Psoas muscle (tissue), 8 donors: Measurements from ENCODE around the gene TIMELESS. TPM values are rescaled to one million over a fixed set of nuclear protein-coding genes. Genes with fewer than 3 reads are reported as not detected.

Experiments used
- ATAC-seq, 4 donors: fragments of 200-7000 bp; cut with Tn5 transposase; one replicate each; pipeline ENCODE4 v1.9.1; 2020; ENCODE audit warnings: moderate library complexity in 3 of 4, mild to moderate bottlenecking in 2 of 4
- DNase-seq, 2 donors: peaks; one replicate each; pipeline ENCODE4 v3.0.0-alpha.2; 2020
- H3K27ac ChIP-seq: fragments of 200-600 bp; one replicate; pipeline ENCODE4 v1.8.0; 2022
- H3K27me3 ChIP-seq, 3 donors: fragments of 200-600 bp in 1 of 3; one replicate each; pipeline versions ENCODE4 v1.6.1 to v1.8.0; 2013 to 2022; ENCODE audit warnings: low read length in 2 of 3, mild to moderate bottlenecking in 2 of 3, moderate library complexity in 1 of 3; ENCODE audit not compliant: insufficient read depth in 3 of 3
- H3K36me3 ChIP-seq, 2 donors: fragments of 200-600 bp in 1 of 2; one replicate each; pipeline versions ENCODE4 v1.6.1 to v1.8.0; 2013 to 2022; ENCODE audit warnings: low read depth in 1 of 2, mild to moderate bottlenecking in 1 of 2, moderate library complexity in 1 of 2; ENCODE audit not compliant: insufficient read depth in 1 of 2
- H3K4me1 ChIP-seq: fragments of 200-600 bp; one replicate; pipeline ENCODE4 v1.8.0; 2022
- H3K4me3 ChIP-seq: fragments of 200-600 bp; one replicate; pipeline ENCODE4 v1.8.0; 2022; ENCODE audit warnings: mild to moderate bottlenecking
- H3K9me3 ChIP-seq: fragments of 200-600 bp; one replicate; pipeline ENCODE4 v1.8.0; 2022
- WGBS, 3 donors: extraction: QIAGEN DNeasy Blood & Tissue Kit; methylation state at CpG; one replicate each; pipeline versions ENCODE4 v1.1.6 to v1.1.7; 2013; 5-methylcytosine and 5-hydroxymethylcytosine counted together
- intact Hi-C, 2 donors: fragments of 100-400 bp; cut with DNase I; formaldehyde crosslinking; loops; one replicate each; pipeline versions ENCODE4 v1.11.0 to v1.14.2; 2022
- polyA plus RNA-seq, 3 donors: library from polyadenylated mRNA; stranded (reverse); fragments of 200-250 nt; gene quantifications; one replicate each; pipeline ENCODE4 v1.2.3, GENCODE V29; 2013
- total RNA-seq, 4 donors: library from RNA; stranded (reverse); fragmentation: NEBNext Ultra II Directional in 2 of 4; extraction: Animal tissue kit (Norgen Biotek cat#: 25700) in 2 of 4; gene quantifications; one replicate each; pipeline versions ENCODE4 v1.2.1 to v1.2.4, GENCODE V29; 2021 to 2023
- TF ChIP-seq, protein P1 (sequence below): fragments of 200-600 bp; IDR thresholded peaks from one replicate; pipeline ENCODE4 v1.8.0; 2022; ENCODE audit warnings: antibody characterized with exemption
- donor health status: healthy with polysubstance abuse.
- donor health status: DM: no; HTN: no; CAD: no; lungs with moderate emphysema.
- donor health status: Bipolar disorder and iron deficiency.
- donor health status: healthy.
- donor health status: DM: yes; HTN: yes; CAD: no.
- donor health status: DM: no; HTN: no; CAD: no.
- donor health status: DM: no; HTN: no; CAD: no.
- donor health status: DM: yes; HTN: yes; CAD: no.

Gene TIMELESS
- total and polyA plus RNA-seq, 7 donors: 2.8 to 5.2 (median 3.7) TPM

DNA sequence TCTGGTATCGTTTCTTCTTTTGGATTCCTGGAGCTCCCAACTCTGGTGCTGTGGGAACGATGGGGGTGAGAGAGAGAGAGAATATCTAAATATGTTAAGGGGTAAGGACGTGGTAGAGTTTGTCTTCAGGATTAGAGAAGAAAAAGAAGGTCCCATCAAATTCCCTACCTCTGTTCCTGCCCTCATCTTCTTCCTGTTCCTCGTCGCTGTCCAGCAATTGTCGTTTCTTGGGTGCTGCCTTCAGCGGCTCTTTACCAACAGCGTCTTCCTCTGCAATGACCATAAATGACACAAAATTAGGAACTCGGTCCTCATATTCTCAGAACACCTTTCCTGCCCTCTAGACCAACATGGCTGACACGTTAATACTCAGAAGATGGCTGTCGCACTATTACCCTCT, 31.5 kb downstream of the TIMELESS start:
- ATAC-seq (no peak), DNase-seq (no peak)
- Histone ChIP-seq H3K4me3 (no peak overlapping the region), H3K9me3 (no peaks in the 10 kb centered on the region), H3K27ac (no peak overlapping the region), H3K36me3 (peaks cover 2 to 9% of the 10 kb centered on the region in 2 donors), H3K27me3 (no peaks in the 10 kb centered on the region), H3K4me1 (no peaks in the 10 kb centered on the region)
- TF ChIP-seq, protein P1, sequence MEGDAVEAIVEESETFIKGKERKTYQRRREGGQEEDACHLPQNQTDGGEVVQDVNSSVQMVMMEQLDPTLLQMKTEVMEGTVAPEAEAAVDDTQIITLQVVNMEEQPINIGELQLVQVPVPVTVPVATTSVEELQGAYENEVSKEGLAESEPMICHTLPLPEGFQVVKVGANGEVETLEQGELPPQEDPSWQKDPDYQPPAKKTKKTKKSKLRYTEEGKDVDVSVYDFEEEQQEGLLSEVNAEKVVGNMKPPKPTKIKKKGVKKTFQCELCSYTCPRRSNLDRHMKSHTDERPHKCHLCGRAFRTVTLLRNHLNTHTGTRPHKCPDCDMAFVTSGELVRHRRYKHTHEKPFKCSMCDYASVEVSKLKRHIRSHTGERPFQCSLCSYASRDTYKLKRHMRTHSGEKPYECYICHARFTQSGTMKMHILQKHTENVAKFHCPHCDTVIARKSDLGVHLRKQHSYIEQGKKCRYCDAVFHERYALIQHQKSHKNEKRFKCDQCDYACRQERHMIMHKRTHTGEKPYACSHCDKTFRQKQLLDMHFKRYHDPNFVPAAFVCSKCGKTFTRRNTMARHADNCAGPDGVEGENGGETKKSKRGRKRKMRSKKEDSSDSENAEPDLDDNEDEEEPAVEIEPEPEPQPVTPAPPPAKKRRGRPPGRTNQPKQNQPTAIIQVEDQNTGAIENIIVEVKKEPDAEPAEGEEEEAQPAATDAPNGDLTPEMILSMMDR: no peak
- WGBS, 3 donors: 90 to 96% (median 96%) methylated on average over 11 of the region's 11 CpGs
- intact Hi-C loops: no loop called here

DNA sequence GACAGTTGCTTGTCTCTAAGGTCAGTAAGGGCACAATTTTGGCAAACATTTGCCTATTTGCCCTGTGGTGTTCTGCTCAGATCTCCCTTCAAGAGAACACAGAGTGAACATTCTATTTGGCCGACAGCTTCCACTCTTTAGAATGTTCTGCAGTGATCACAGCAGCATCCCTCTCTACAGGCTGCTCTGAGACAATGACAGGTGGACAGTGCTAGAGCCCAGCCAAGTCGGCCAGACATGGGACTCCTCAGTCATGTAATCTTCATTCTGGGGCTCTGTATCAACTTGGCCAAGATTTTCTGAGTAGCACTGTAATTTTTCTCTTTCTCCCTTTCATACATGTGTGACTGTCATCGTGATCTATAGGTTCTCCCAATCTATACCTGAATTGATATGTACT, 34.8 kb downstream of the TIMELESS start:
- DNase-seq (no peak), ATAC-seq (no peak)
- Histone ChIP-seq H3K27me3 (no peaks in the 10 kb centered on the region), H3K36me3 (peaks cover 0 to 2% of the 10 kb centered on the region in 2 donors), H3K9me3 (no peaks in the 10 kb centered on the region), H3K27ac (no peak overlapping the region), H3K4me3 (no peak overlapping the region), H3K4me1 (no peaks in the 10 kb centered on the region)
- WGBS, 3 donors: 65 to 69% (median 69%) methylated on average over 3 of the region's 3 CpGs
- TF ChIP-seq, protein P1: no peak
- intact Hi-C loops: no loop called here

DNA sequence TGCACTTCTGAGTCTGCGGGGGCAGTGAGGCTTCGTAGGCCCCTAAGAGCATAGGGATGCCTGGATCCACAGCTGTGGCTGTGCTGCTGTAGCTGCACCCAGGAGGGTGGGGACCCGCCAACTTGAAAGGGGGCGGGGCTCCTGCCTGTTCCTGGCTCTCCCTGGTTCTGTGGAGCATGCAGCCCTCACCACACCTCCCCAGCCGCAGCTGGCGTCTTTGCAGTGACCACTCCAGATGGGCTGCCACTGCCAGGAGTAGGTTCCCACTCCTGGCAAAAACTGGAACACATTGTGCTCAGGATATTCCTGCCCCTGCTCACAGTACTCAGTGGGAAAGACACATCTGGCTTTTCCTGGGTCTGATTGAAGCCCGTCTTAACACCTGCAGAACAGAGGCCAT, 35.8 kb downstream of the TIMELESS start:
- intact Hi-C loops: no loop called here
- Histone ChIP-seq H3K4me1 (no peaks in the 10 kb centered on the region), H3K27ac (no peak overlapping the region), H3K9me3 (no peaks in the 10 kb centered on the region), H3K4me3 (no peak overlapping the region), H3K36me3 (peaks cover 0 to 2% of the 10 kb centered on the region in 2 donors), H3K27me3 (no peaks in the 10 kb centered on the region)
- TF ChIP-seq, protein P1: no peak
- DNase-seq: no peak
- no peak for ATAC-seq
- WGBS, 3 donors: 68 to 76% (median 72%) methylated on average over 7 of the region's 7 CpGs

DNA sequence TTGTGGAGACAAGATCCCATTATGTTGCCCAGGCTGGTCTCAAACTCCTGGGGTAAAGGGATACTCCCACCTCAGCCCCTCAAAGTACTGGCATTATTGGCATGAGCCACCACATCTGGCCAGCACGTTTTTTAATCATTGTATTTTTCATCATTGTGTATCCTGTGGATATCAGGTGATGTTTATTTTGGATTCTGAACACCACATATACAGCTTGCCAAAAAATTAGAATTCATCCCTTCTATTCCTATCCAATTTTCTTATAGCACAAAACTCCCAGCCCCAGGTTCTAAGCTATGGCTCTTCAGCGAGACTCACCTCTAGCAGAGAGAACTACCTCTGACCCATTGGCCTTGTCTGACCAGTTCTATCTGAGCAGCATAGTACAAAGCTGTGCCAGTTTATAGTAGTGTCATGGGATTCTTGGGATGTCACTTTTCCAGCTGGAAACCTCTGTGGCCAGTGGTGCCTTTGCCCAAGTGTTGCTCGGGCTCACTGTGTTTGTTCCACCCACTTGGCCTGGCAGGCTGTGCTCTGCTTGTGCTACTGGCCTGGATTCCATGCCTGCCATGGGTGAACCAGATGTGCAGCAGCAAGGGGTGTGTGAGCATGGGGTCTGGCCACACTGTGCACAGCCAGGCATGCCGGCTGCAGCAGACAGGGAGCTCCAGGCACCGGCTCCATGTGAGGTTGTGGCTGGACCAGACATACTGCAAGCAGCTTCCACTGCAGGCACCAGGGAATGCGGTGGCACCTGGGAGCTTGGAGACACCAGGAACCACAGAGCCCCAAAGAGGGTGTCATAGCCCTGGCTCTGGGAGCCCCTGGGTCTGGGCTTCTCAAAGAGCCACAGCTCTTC, 37.2 kb downstream of the TIMELESS start:
- peak in 1 of 4 donors; percentile 20 for ATAC-seq
- no peaks in the 10 kb centered on the region for H3K36me3 ChIP-seq
- no peaks in the 10 kb centered on the region for H3K9me3 ChIP-seq
- TF ChIP-seq, protein P1: no peak
- no peak overlapping the region for H3K27ac ChIP-seq
- intact Hi-C loops: no loop called here
- DNase-seq: no peak
- 38 to 48% (median 46%) methylated on average over 6 of the region's 6 CpGs for WGBS, 3 donors
- H3K4me1 ChIP-seq: no peaks in the 10 kb centered on the region
- no peak overlapping the region for H3K4me3 ChIP-seq
- no peaks in the 10 kb centered on the region for H3K27me3 ChIP-seq
